SK-N-DZ (cell line): ENCODE data around the gene TAS1R3. TPM values are rescaled to one million over a fixed set of nuclear protein-coding genes. Genes with fewer than 3 reads are reported as not detected.
A peak's percentile ranks its signal among the peaks of the same experiment; 100 is the strongest.

ENCODE experiments used
- DNase-seq: peaks from one replicate; pipeline ENCODE4 v3.0.0-alpha.2; 2015; ENCODE audit warnings: low spot score
- polyA plus RNA-seq, 2 experiments: library from polyadenylated mRNA; depleted of rRNA; stranded (reverse); fragments of >200 nt; gene quantifications; 2 replicates each; pipeline ENCODE4 v1.2.3, GENCODE V29; 2014

The TAS1R3 gene
- 0.07 and 0.33 TPM in 2 replicates for polyA plus RNA-seq (2014; cell fraction: cytosol; rRNA removed)
- polyA plus RNA-seq (2014; cell fraction: nucleus; rRNA removed): 0.54 and 0.69 TPM in 2 replicates

GRCh38 chr1:1331068-1331965 is at the start of gene TAS1R3:
Gene TAS1R3 (plus strand): TSS chr1:1331280. CDS start chr1:1331346, 66 bp downstream.
- DNase-seq: no peak

- no peak for DNase-seq
Observed at GRCh38 chr1:1281533-1282321, 49.4 kb upstream of the TAS1R3 start.

- DNase-seq: no peak
Observed at GRCh38 chr1:1282998-1283397, 48.1 kb upstream of the TAS1R3 start.

GRCh38 chr1:1283821-1284220 is 47.3 kb upstream of the TAS1R3 start:
- DNase-seq: no peak

- no peak for DNase-seq
Observed at GRCh38 chr1:1284221-1285101, 46.6 kb upstream of the TAS1R3 start.

- DNase-seq: no peak
Observed at GRCh38 chr1:1285102-1285571, 45.9 kb upstream of the TAS1R3 start.

- DNase-seq: no peak
Observed at GRCh38 chr1:1285611-1286311, 45.3 kb upstream of the TAS1R3 start.

GRCh38 chr1:1286313-1287261 is 44.5 kb upstream of the TAS1R3 start:
- DNase-seq: no peak

- no peak for DNase-seq
Observed at GRCh38 chr1:1287288-1288110, 43.6 kb upstream of the TAS1R3 start.

GRCh38 chr1:1290238-1290731 is 40.8 kb upstream of the TAS1R3 start:
- DNase-seq: peak; percentile 77

- no peak for DNase-seq
Observed at GRCh38 chr1:1291023-1291528, 40.0 kb upstream of the TAS1R3 start.

GRCh38 chr1:1291548-1292441 is 39.3 kb upstream of the TAS1R3 start:
- DNase-seq: peak; percentile 71

GRCh38 chr1:1292442-1292779 is 38.7 kb upstream of the TAS1R3 start:
- no peak for DNase-seq

- no peak for DNase-seq
Observed at GRCh38 chr1:1292851-1293250, 38.2 kb upstream of the TAS1R3 start.

- no peak for DNase-seq
Observed at GRCh38 chr1:1293263-1294249, 37.5 kb upstream of the TAS1R3 start.
